ENCODE measurements around the gene ZNF417.
"Not testable (repeated sequence)": the region's sequence is repeated elsewhere in the genome, so short reads cannot be mapped to it uniquely, and the experiment has no call there.

Gene ZNF417

GRCh38 chr19:57916168-57916995 lies at the start of gene ZNF417:
Gene ZNF417, minus strand, starts transcription at chr19:57916592. Its CDS starts 181 bp downstream, at chr19:57916411.
- POLR2A ChIA-PET = interaction anchor here (0.6 kb wide), 1 partner anchor 267 kb away, joined by 3 read pairs; no protein-coding TSS in a partner anchor
- TF ChIP-seq L3MBTL2 (conservative IDR thresholded peaks at IDR 0.05) = peak; percentile 91
- peak; percentile 97 for TF ChIP-seq PKNOX1 (IDR thresholded peaks at IDR 0.05)
- peak; percentile 77 for TF ChIP-seq ELF4 (IDR thresholded peaks at IDR 0.05)
- peak; percentile 45; the same call in 1 of the 2 replicates for TF ChIP-seq ZNF384 (IDR thresholded peaks at IDR 0.05)
- DNase-seq (ENCODE audit: extremely low spot score) = peak; percentile 82
- CTCF ChIA-PET = not testable (repeated sequence)

DNA sequence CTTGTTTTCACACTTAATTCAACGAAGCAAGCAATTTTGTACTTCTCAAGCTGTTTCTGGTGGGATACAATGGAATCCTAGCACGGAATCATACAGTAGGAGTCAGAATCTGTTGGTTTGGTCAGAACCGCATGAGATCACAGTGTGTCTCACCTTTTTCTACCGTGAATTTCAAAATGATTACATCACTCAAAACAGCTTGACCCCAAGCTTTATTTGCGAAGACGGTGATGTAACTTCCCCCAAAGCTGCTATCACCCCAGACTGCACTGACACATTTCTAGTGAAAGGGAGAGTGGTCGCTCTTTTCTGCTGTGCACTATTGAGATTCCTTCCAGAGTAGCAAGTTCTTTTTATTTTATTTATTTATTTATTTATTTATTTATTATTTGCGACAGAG lies 48.4 kb upstream of the ZNF417 start:
- ChIA-PET POLR2A (no interaction called here), CTCF (no interaction called here)
- TF ChIP-seq ELF4 (IDR thresholded peaks at IDR 0.05) (no peak), SP1 (IDR thresholded peaks at IDR 0.05) (no peak), HDGF (IDR thresholded peaks at IDR 0.05; ENCODE audit: borderline replicate concordance) (no peak), SUZ12 (IDR thresholded peaks at IDR 0.05) (no peak), FOXA1 (IDR thresholded peaks at IDR 0.05) (no peak), L3MBTL2 (conservative IDR thresholded peaks at IDR 0.05) (no peak), ZNF384 (IDR thresholded peaks at IDR 0.05) (no peak), CTBP1 (IDR thresholded peaks at IDR 0.05; ENCODE audit: borderline replicate concordance) (no peak), TARDBP (IDR thresholded peaks at IDR 0.05) (no peak), BHLHE40 (IDR thresholded peaks at IDR 0.05; ENCODE audit: borderline replicate concordance) (no peak), FOXK2 (IDR thresholded peaks at IDR 0.05) (no peak), LEF1 (IDR thresholded peaks at IDR 0.05; ENCODE audit: borderline replicate concordance) (no peak), PKNOX1 (IDR thresholded peaks at IDR 0.05) (no peak), ARNT (IDR thresholded peaks at IDR 0.05) (no peak), NFRKB (IDR thresholded peaks at IDR 0.05) (no peak), FOXM1 (IDR thresholded peaks at IDR 0.05; ENCODE audit: borderline replicate concordance) (no peak)
- no peak for DNase-seq (ENCODE audit: extremely low spot score)

GRCh38 chr19:57961785-57962184 lies 45.4 kb upstream of the ZNF417 start:
- CTCF ChIA-PET = no interaction called here
- TF ChIP-seq TARDBP (IDR thresholded peaks at IDR 0.05) = no peak
- POLR2A ChIA-PET = no interaction called here
- DNase-seq (ENCODE audit: extremely low spot score) = no peak

DNA sequence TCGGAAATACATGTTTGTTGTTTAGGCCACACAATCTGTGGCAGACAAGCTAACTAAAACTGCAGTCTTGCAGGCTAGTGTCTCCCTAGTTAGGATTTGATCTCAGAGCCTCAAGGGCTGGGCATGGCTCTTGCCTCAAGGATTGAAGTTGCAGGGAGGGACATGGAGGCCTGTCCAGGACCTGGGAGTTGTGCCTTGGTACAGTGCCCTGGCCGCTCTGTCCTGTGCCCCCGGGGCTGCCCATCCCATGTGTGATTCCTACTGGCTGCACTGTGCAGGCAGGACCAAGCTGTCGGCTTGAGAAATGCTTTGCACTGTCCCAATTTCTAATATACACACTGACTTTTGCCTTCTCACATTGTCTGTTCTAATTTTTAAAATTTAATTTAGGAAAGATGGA lies 38.6 kb upstream of the ZNF417 start:
- no peak for DNase-seq (ENCODE audit: extremely low spot score)
- ChIA-PET POLR2A (no interaction called here), CTCF (no interaction called here)
- TF ChIP-seq FOXA1 (IDR thresholded peaks at IDR 0.05) (no peak), HDGF (IDR thresholded peaks at IDR 0.05; ENCODE audit: borderline replicate concordance) (no peak)

DNA sequence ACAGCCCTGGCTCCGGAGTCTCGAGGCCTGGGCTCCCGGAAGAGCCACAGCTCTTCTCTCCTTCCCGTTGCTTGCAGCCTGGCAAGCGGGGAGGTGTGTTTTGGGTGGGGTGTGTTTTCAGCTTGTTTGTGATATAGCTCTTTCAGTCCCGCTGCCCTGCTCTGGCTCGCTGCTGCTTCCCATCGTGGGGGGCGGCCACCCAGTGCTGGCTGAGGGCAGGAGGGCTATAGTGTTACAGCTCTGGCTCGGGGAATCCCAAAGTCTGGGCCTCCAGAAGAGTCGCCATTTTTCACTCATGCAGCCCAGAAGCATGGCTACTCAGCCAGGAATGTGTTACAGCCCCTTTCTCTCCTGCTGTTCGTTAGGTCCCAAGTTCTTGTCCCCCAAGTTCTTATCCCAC lies 33.3 kb upstream of the ZNF417 start:
- ChIA-PET CTCF (no interaction called here), POLR2A (no interaction called here)
- no peak for DNase-seq (ENCODE audit: extremely low spot score)
- TF ChIP-seq ELF4 (IDR thresholded peaks at IDR 0.05) (no peak), SP1 (IDR thresholded peaks at IDR 0.05) (no peak), ARNT (IDR thresholded peaks at IDR 0.05) (no peak), HDGF (IDR thresholded peaks at IDR 0.05; ENCODE audit: borderline replicate concordance) (no peak), CTBP1 (IDR thresholded peaks at IDR 0.05; ENCODE audit: borderline replicate concordance) (no peak), LEF1 (IDR thresholded peaks at IDR 0.05; ENCODE audit: borderline replicate concordance) (no peak), TARDBP (IDR thresholded peaks at IDR 0.05) (no peak), PKNOX1 (IDR thresholded peaks at IDR 0.05) (no peak), FOXK2 (IDR thresholded peaks at IDR 0.05) (no peak), ZNF384 (IDR thresholded peaks at IDR 0.05) (no peak), L3MBTL2 (conservative IDR thresholded peaks at IDR 0.05) (no peak), SUZ12 (IDR thresholded peaks at IDR 0.05) (no peak), NFRKB (IDR thresholded peaks at IDR 0.05) (no peak), FOXA1 (IDR thresholded peaks at IDR 0.05) (no peak), FOXM1 (IDR thresholded peaks at IDR 0.05; ENCODE audit: borderline replicate concordance) (no peak), BHLHE40 (IDR thresholded peaks at IDR 0.05; ENCODE audit: borderline replicate concordance) (no peak)

- DNase-seq (ENCODE audit: extremely low spot score) = no peak
- POLR2A ChIA-PET = no interaction called here
- TF ChIP-seq ZNF384 (IDR thresholded peaks at IDR 0.05) (no peak), PKNOX1 (IDR thresholded peaks at IDR 0.05) (no peak), SP1 (IDR thresholded peaks at IDR 0.05) (no peak), NFRKB (IDR thresholded peaks at IDR 0.05) (no peak), TARDBP (IDR thresholded peaks at IDR 0.05) (no peak), FOXK2 (IDR thresholded peaks at IDR 0.05) (no peak), FOXA1 (IDR thresholded peaks at IDR 0.05) (no peak)
- CTCF ChIA-PET = no interaction called here
These were observed 32.9 kb upstream of the ZNF417 start for GRCh38 chr19:57949296-57949695.

Data from HEK293T (cell line).